Measurements from ENCODE around the gene TMPRSS11D.

Gene TMPRSS11D

GRCh38 chr4:67886281-67886680, 2.5 kb upstream of the TMPRSS11D start:
- DNase-seq (ENCODE audit: low spot score), result no peak

- no peak for DNase-seq (ENCODE audit: low spot score)
These were observed 2.0 kb upstream of the TMPRSS11D start for GRCh38 chr4:67885762-67886161.

GRCh38 chr4:67884701-67885100, 899 bp upstream of the TMPRSS11D start:
- DNase-seq (ENCODE audit: low spot score), result no peak

GRCh38 chr4:67883458-67883857, 344 bp downstream of the TMPRSS11D start:
- no peak for DNase-seq (ENCODE audit: low spot score)

GRCh38 chr4:67880866-67881610, 2.8 kb downstream of the TMPRSS11D start:
- no peak for DNase-seq (ENCODE audit: low spot score)

- no peak for DNase-seq (ENCODE audit: low spot score)
These were observed 4.3 kb downstream of the TMPRSS11D start for GRCh38 chr4:67879486-67879885.

GRCh38 chr4:67877086-67877485, 6.7 kb downstream of the TMPRSS11D start:
- no peak for DNase-seq (ENCODE audit: low spot score)

- no peak for DNase-seq (ENCODE audit: low spot score)
These were observed 8.8 kb downstream of the TMPRSS11D start for GRCh38 chr4:67874986-67875385.

GRCh38 chr4:67873116-67873515, 10.7 kb downstream of the TMPRSS11D start:
- DNase-seq (ENCODE audit: low spot score), result no peak

GRCh38 chr4:67871867-67872266, 11.9 kb downstream of the TMPRSS11D start:
- DNase-seq (ENCODE audit: low spot score), result peak; percentile 6

- DNase-seq (ENCODE audit: low spot score), result no peak
These were observed 14.1 kb downstream of the TMPRSS11D start for GRCh38 chr4:67869580-67870190.

- no peak for DNase-seq (ENCODE audit: low spot score)
These were observed 22.3 kb downstream of the TMPRSS11D start for GRCh38 chr4:67861513-67861912.

- DNase-seq (ENCODE audit: low spot score), result no peak
These were observed 30.5 kb downstream of the TMPRSS11D start for GRCh38 chr4:67853336-67853735.

- DNase-seq (ENCODE audit: low spot score), result no peak
These were observed 62.9 kb downstream of the TMPRSS11D start for GRCh38 chr4:67820903-67821302.

GRCh38 chr4:67810011-67810410, 73.8 kb downstream of the TMPRSS11D start:
- DNase-seq (ENCODE audit: low spot score), result no peak

GRCh38 chr4:67809502-67809901, 74.3 kb downstream of the TMPRSS11D start:
- DNase-seq (ENCODE audit: low spot score), result peak; percentile 11

GRCh38 chr4:67796810-67797209, 87.0 kb downstream of the TMPRSS11D start:
- no peak for DNase-seq (ENCODE audit: low spot score)

- DNase-seq (ENCODE audit: low spot score), result no peak
These were observed 93.1 kb downstream of the TMPRSS11D start for GRCh38 chr4:67790721-67791120.

GRCh38 chr4:67787311-67787710, 96.5 kb downstream of the TMPRSS11D start:
- no peak for DNase-seq (ENCODE audit: low spot score)

- DNase-seq (ENCODE audit: low spot score), result no peak
These were observed 98.3 kb downstream of the TMPRSS11D start for GRCh38 chr4:67785528-67785927.

- no peak for DNase-seq (ENCODE audit: low spot score)
These were observed 104.2 kb downstream of the TMPRSS11D start for GRCh38 chr4:67779631-67780030.

GRCh38 chr4:67776746-67777145, 107.1 kb downstream of the TMPRSS11D start:
- peak; percentile 10 for DNase-seq (ENCODE audit: low spot score)

Data from HuH-7 (cell line).